Vagina (tissue), 2 donors: Measurements from ENCODE around the gene MPP1. TPM values are rescaled to one million over a fixed set of nuclear protein-coding genes. Genes with fewer than 3 reads are reported as not detected.
A peak's percentile ranks its signal among the peaks of the same experiment; 100 is the strongest.

Source experiments
- DNase-seq, 2 donors: peaks; one replicate each; pipeline ENCODE4 v3.0.0-alpha.2; 2017; ENCODE audit errors: extremely low spot score in 2 of 2
- H3K27ac ChIP-seq: fragments of 200-600 bp; sonication (generic); one replicate; pipeline ENCODE4 v1.5.1; 2019
- H3K27me3 ChIP-seq: fragments of 200-600 bp; sonication (generic); one replicate; pipeline ENCODE4 v1.5.1; 2019
- H3K36me3 ChIP-seq, 2 donors: fragments of 200-600 bp; sonication (generic); one replicate each; pipeline ENCODE4 v1.5.1; 2017 to 2019
- H3K4me1 ChIP-seq: fragments of 200-600 bp; sonication (generic); one replicate; pipeline ENCODE4 v1.5.1; 2019
- H3K4me3 ChIP-seq, 2 donors: fragments of 200-600 bp; sonication (generic); 1 replicate in 1 of 2; 2 replicates in 1 of 2; pipeline ENCODE4 v1.5.1; 2016 to 2019
- H3K9me3 ChIP-seq: fragments of 200-600 bp; sonication (generic); one replicate; pipeline ENCODE4 v1.5.1; 2019
- CTCF ChIP-seq, 3 experiments: fragments of 450-650 bp in 2 of 3; fragments of 200-600 bp in 1 of 3; sonication (generic) in 1 of 3; IDR thresholded peaks; one replicate each; pipeline ENCODE4 v1.5.1; 2017 to 2019; ENCODE audit warnings: antibody characterized with exemption in 3 of 3, mild to moderate bottlenecking in 2 of 3, moderate library complexity in 2 of 3
- POLR2A ChIP-seq, 2 donors: fragments of 450-650 bp; IDR thresholded peaks; one replicate each; pipeline ENCODE4 v1.6.1; 2017; ENCODE audit warnings: antibody characterized with exemption in 2 of 2, mild to moderate bottlenecking in 2 of 2, moderate library complexity in 2 of 2
- POLR2AphosphoS5 ChIP-seq, 2 donors: sonication (generic); formaldehyde crosslinking; IDR thresholded peaks; one replicate each; pipeline ENCODE4 v1.9.0; 2017; ENCODE audit warnings: antibody characterized with exemption in 2 of 2, mild to moderate bottlenecking in 2 of 2, low read depth in 1 of 2; ENCODE audit not compliant: insufficient read depth in 1 of 2
- intact Hi-C: fragments of 100-400 bp; cut with DNase I; formaldehyde crosslinking; loops from one replicate; pipeline ENCODE4 v1.15.1; 2023
- total RNA-seq: library from RNA; depleted of rRNA; stranded (reverse); fragments of >200 nt; gene quantifications from one replicate; pipeline ENCODE4 v1.2.3, GENCODE V29; 2016

The MPP1 gene
- total RNA-seq, 1 donor from 2014 or later: 15.7 TPM

- Histone ChIP-seq H3K4me3 (no peak overlapping the region), H3K27me3 (no peaks in the 10 kb centered on the region), H3K4me1 (peaks cover 15% of the 10 kb centered on the region), H3K36me3 (no peaks in the 10 kb centered on the region), H3K27ac (no peak overlapping the region), H3K9me3 (no peaks in the 10 kb centered on the region)
- no peak for TF ChIP-seq CTCF (IDR thresholded peaks at IDR 0.05)
- TF ChIP-seq POLR2A (IDR thresholded peaks at IDR 0.05): no peak
- no peak for TF ChIP-seq POLR2AphosphoS5 (IDR thresholded peaks at IDR 0.05; ENCODE audit: insufficient read depth in 1 of 2, low read depth in 1 of 2)
- intact Hi-C loops: no loop called here
- no peak for DNase-seq
Observed at GRCh38 chrX:154806837-154807501, 1.7 kb upstream of the MPP1 start.

- no peaks in the 10 kb centered on the region for H3K36me3 ChIP-seq
- H3K9me3 ChIP-seq: no peaks in the 10 kb centered on the region
- no peaks in the 10 kb centered on the region for H3K27me3 ChIP-seq
- no peak for TF ChIP-seq CTCF (IDR thresholded peaks at IDR 0.05)
- no peak for TF ChIP-seq POLR2A (IDR thresholded peaks at IDR 0.05)
- TF ChIP-seq POLR2AphosphoS5 (IDR thresholded peaks at IDR 0.05; ENCODE audit: insufficient read depth in 1 of 2, low read depth in 1 of 2): peak in 1 of 2 donors; percentile 6
- intact Hi-C loops: no loop called here
- H3K27ac ChIP-seq: peak overlapping the region; percentile 57
- H3K4me1 ChIP-seq: peaks cover 15% of the 10 kb centered on the region
- DNase-seq: no peak
- H3K4me3 ChIP-seq: peak overlapping the region; percentile 52 to 60
Observed at GRCh38 chrX:154805696-154806091, 409 bp upstream of the MPP1 start.

GRCh38 chrX:154804261-154804956 is 876 bp downstream of the MPP1 start:
- intact Hi-C loops: no loop called here
- H3K4me1 ChIP-seq: peaks cover 15% of the 10 kb centered on the region

GRCh38 chrX:154802947-154803346 is 2.3 kb downstream of the MPP1 start:
- no peak overlapping the region for H3K4me3 ChIP-seq
- H3K36me3 ChIP-seq: no peaks in the 10 kb centered on the region
- no peak for DNase-seq
- no peak for TF ChIP-seq CTCF (IDR thresholded peaks at IDR 0.05)
- no peak for TF ChIP-seq POLR2AphosphoS5 (IDR thresholded peaks at IDR 0.05; ENCODE audit: insufficient read depth in 1 of 2, low read depth in 1 of 2)
- no peak for TF ChIP-seq POLR2A (IDR thresholded peaks at IDR 0.05)
- no peak overlapping the region for H3K27ac ChIP-seq
- peaks cover 15% of the 10 kb centered on the region for H3K4me1 ChIP-seq
- H3K9me3 ChIP-seq: no peaks in the 10 kb centered on the region
- H3K27me3 ChIP-seq: no peaks in the 10 kb centered on the region
- intact Hi-C loops: no loop called here

More at GRCh38 chrX:154804261-154804956, 876 bp downstream of the MPP1 start:
- Histone ChIP-seq H3K9me3 (no peaks in the 10 kb centered on the region), H3K4me3 (peak overlapping the region; percentile 52 to 60), H3K27me3 (no peaks in the 10 kb centered on the region), H3K27ac (no peak overlapping the region), H3K36me3 (no peaks in the 10 kb centered on the region)
- DNase-seq: no peak
- no peak for TF ChIP-seq POLR2AphosphoS5 (IDR thresholded peaks at IDR 0.05; ENCODE audit: insufficient read depth in 1 of 2, low read depth in 1 of 2)
- no peak for TF ChIP-seq CTCF (IDR thresholded peaks at IDR 0.05)
- TF ChIP-seq POLR2A (IDR thresholded peaks at IDR 0.05): no peak
